Right atrium auricular region (tissue), 2 donors: ENCODE measurements around the gene TANGO2. TPM values are rescaled to one million over a fixed set of nuclear protein-coding genes. Genes with fewer than 3 reads are reported as not detected.
A peak's percentile ranks its signal among the peaks of the same experiment; 100 is the strongest.

Experiments
- DNase-seq: peaks from one replicate; pipeline ENCODE4 v3.0.0-alpha.2; 2019; ENCODE audit warnings: low spot score
- H3K27ac ChIP-seq, 2 donors: fragments of 200-600 bp; sonication (generic); 1 replicate in 1 of 2; 2 replicates in 1 of 2; pipeline ENCODE4 v1.5.1; 2016 to 2019
- H3K27me3 ChIP-seq, 2 donors: fragments of 200-600 bp; sonication (generic); one replicate each; pipeline versions ENCODE4 v1.5.1 to v1.6.0; 2017 to 2019
- H3K36me3 ChIP-seq: fragments of 200-600 bp; sonication (generic); one replicate; pipeline ENCODE4 v1.5.1; 2016
- H3K4me1 ChIP-seq, 2 donors: fragments of 200-600 bp; sonication (generic); one replicate each; pipeline versions ENCODE4 v1.5.1 to v1.6.0; 2017 to 2019
- H3K4me3 ChIP-seq, 2 donors: fragments of 200-600 bp; sonication (generic); 1 replicate in 1 of 2; 2 replicates in 1 of 2; pipeline ENCODE4 v1.5.1; 2017 to 2019; ENCODE audit warnings: mild to moderate bottlenecking in 1 of 2, moderate library complexity in 1 of 2
- H3K9me3 ChIP-seq, 2 donors: fragments of 200-600 bp; sonication (generic); one replicate each; pipeline ENCODE4 v1.5.1; 2019
- CTCF ChIP-seq, 2 donors: fragments of 200-600 bp; sonication (generic); IDR thresholded peaks; one replicate each; pipeline ENCODE4 v1.5.1; 2019; ENCODE audit warnings: antibody characterized with exemption in 2 of 2
- total RNA-seq, 2 donors: library from RNA; depleted of rRNA; stranded (reverse); fragments of >200 nt; gene quantifications; one replicate each; pipeline ENCODE4 v1.1.0, GENCODE V29; 2016

Gene TANGO2
- total RNA-seq, 2 donors from 2014 or later = 95.2 to 101 TPM

GRCh38 chr22:19981961-19982920 is 38.7 kb upstream of the TANGO2 start:
- H3K9me3 ChIP-seq = no peaks in the 10 kb centered on the region
- no peak overlapping the region for H3K4me3 ChIP-seq
- peak overlapping the region; percentile 76 to 97 for H3K27ac ChIP-seq
- no peak for DNase-seq
- H3K36me3 ChIP-seq = peaks cover 37% of the 10 kb centered on the region
- peaks cover 0 to 44% of the 10 kb centered on the region in 2 donors for H3K4me1 ChIP-seq
- TF ChIP-seq CTCF (IDR thresholded peaks at IDR 0.05) = no peak
- no peaks in the 10 kb centered on the region for H3K27me3 ChIP-seq

- peaks cover 0 to 49% of the 10 kb centered on the region in 2 donors for H3K4me1 ChIP-seq
- no peak for DNase-seq
- no peaks in the 10 kb centered on the region for H3K27me3 ChIP-seq
- peak overlapping the region; percentile 76 to 97 for H3K27ac ChIP-seq
- H3K4me3 ChIP-seq = no peak overlapping the region
- no peaks in the 10 kb centered on the region for H3K9me3 ChIP-seq
- peaks cover 36% of the 10 kb centered on the region for H3K36me3 ChIP-seq
- no peak for TF ChIP-seq CTCF (IDR thresholded peaks at IDR 0.05)
Measured at GRCh38 chr22:19982991-19983578, 37.8 kb upstream of the TANGO2 start.

GRCh38 chr22:19983741-19984140 is 37.2 kb upstream of the TANGO2 start:
- Histone ChIP-seq H3K27ac (peak overlapping the region; percentile 76 to 97), H3K36me3 (peaks cover 29% of the 10 kb centered on the region), H3K9me3 (no peaks in the 10 kb centered on the region), H3K4me1 (peaks cover 0 to 49% of the 10 kb centered on the region in 2 donors), H3K4me3 (no peak overlapping the region), H3K27me3 (no peaks in the 10 kb centered on the region)
- TF ChIP-seq CTCF (IDR thresholded peaks at IDR 0.05) = no peak
- DNase-seq = no peak

- TF ChIP-seq CTCF (IDR thresholded peaks at IDR 0.05) = no peak
- H3K4me1 ChIP-seq = peaks cover 0 to 49% of the 10 kb centered on the region in 2 donors
- H3K4me3 ChIP-seq = no peak overlapping the region
- no peaks in the 10 kb centered on the region for H3K27me3 ChIP-seq
- peaks cover 24% of the 10 kb centered on the region for H3K36me3 ChIP-seq
- peak overlapping the region; percentile 76 to 97 for H3K27ac ChIP-seq
- no peaks in the 10 kb centered on the region for H3K9me3 ChIP-seq
- no peak for DNase-seq
Measured at GRCh38 chr22:19984201-19984753, 36.6 kb upstream of the TANGO2 start.

GRCh38 chr22:19984851-19985811 is 35.8 kb upstream of the TANGO2 start:
- no peaks in the 10 kb centered on the region for H3K27me3 ChIP-seq
- DNase-seq = no peak
- peaks cover 0 to 49% of the 10 kb centered on the region in 2 donors for H3K4me1 ChIP-seq
- H3K9me3 ChIP-seq = no peaks in the 10 kb centered on the region
- H3K4me3 ChIP-seq = no peak overlapping the region
- H3K27ac ChIP-seq = peak overlapping the region; percentile 94 to 97
- TF ChIP-seq CTCF (IDR thresholded peaks at IDR 0.05) = no peak
- peaks cover 16% of the 10 kb centered on the region for H3K36me3 ChIP-seq
